Measurements from ENCODE around the gene ZNF439. TPM values are rescaled to one million over a fixed set of nuclear protein-coding genes. Genes with fewer than 3 reads are reported as not detected.
A peak's percentile ranks its signal among the peaks of the same experiment; 100 is the strongest.
"Not testable (repeated sequence)": the region's sequence is repeated elsewhere in the genome, so short reads cannot be mapped to it uniquely, and the experiment has no call there.

Gene ZNF439
- total RNA-seq, 1 donor from 2014 or later, result 4.8 TPM

GRCh38 chr19:11879687-11880266 is 31.3 kb downstream of the ZNF439 start:
- H3K27me3 ChIP-seq (ENCODE audit: low read depth); H3K36me3 ChIP-seq; DNase-seq; H3K9me3 ChIP-seq (replicated peaks); H3K4me1 ChIP-seq; H3K4me3 ChIP-seq; H3K27ac ChIP-seq (replicated peaks): not testable (repeated sequence)
- intact Hi-C loops (cut with micrococcal nuclease), result loop anchor here (10.0 kb wide), 1 partner anchor 115 kb away; no protein-coding TSS in a partner anchor
- TF ChIP-seq, protein P1, sequence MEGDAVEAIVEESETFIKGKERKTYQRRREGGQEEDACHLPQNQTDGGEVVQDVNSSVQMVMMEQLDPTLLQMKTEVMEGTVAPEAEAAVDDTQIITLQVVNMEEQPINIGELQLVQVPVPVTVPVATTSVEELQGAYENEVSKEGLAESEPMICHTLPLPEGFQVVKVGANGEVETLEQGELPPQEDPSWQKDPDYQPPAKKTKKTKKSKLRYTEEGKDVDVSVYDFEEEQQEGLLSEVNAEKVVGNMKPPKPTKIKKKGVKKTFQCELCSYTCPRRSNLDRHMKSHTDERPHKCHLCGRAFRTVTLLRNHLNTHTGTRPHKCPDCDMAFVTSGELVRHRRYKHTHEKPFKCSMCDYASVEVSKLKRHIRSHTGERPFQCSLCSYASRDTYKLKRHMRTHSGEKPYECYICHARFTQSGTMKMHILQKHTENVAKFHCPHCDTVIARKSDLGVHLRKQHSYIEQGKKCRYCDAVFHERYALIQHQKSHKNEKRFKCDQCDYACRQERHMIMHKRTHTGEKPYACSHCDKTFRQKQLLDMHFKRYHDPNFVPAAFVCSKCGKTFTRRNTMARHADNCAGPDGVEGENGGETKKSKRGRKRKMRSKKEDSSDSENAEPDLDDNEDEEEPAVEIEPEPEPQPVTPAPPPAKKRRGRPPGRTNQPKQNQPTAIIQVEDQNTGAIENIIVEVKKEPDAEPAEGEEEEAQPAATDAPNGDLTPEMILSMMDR (IDR thresholded peaks at IDR 0.05; ENCODE audit: borderline replicate concordance), result peak; percentile 53

GRCh38 chr19:11880598-11880997 is 32.1 kb downstream of the ZNF439 start:
- Histone ChIP-seq H3K4me3 (no peak overlapping the region), H3K4me1 (no peaks in the 10 kb centered on the region), H3K27ac (replicated peaks) (no peak overlapping the region), H3K27me3 (ENCODE audit: low read depth) (no peaks in the 10 kb centered on the region), H3K36me3 (no peaks in the 10 kb centered on the region), H3K9me3 (replicated peaks) (no peaks in the 10 kb centered on the region)
- no peak for DNase-seq
- intact Hi-C loops (cut with micrococcal nuclease), result loop anchor here (10.0 kb wide), 1 partner anchor 114 kb away; no protein-coding TSS in a partner anchor
- TF ChIP-seq, protein P1 (IDR thresholded peaks at IDR 0.05; ENCODE audit: borderline replicate concordance), result no peak

- Histone ChIP-seq H3K4me3 (no peak overlapping the region), H3K27me3 (ENCODE audit: low read depth) (no peaks in the 10 kb centered on the region), H3K9me3 (replicated peaks) (no peaks in the 10 kb centered on the region), H3K36me3 (no peaks in the 10 kb centered on the region), H3K27ac (replicated peaks) (no peak overlapping the region), H3K4me1 (no peaks in the 10 kb centered on the region)
- intact Hi-C loops (cut with micrococcal nuclease), result loop anchor here (10.0 kb wide), 1 partner anchor 114 kb away; no protein-coding TSS in a partner anchor
- TF ChIP-seq, protein P1 (IDR thresholded peaks at IDR 0.05; ENCODE audit: borderline replicate concordance), result peak; percentile 81
- DNase-seq, result peak; percentile 20
These were observed 32.8 kb downstream of the ZNF439 start for GRCh38 chr19:11881151-11881800.

GRCh38 chr19:11882606-11883005 is 34.1 kb downstream of the ZNF439 start:
- Histone ChIP-seq H3K27me3 (ENCODE audit: low read depth) (no peaks in the 10 kb centered on the region), H3K9me3 (replicated peaks) (no peaks in the 10 kb centered on the region), H3K36me3 (no peaks in the 10 kb centered on the region), H3K4me1 (peaks cover 6% of the 10 kb centered on the region), H3K27ac (replicated peaks) (no peak overlapping the region), H3K4me3 (no peak overlapping the region)
- DNase-seq, result no peak
- TF ChIP-seq, protein P1 (IDR thresholded peaks at IDR 0.05; ENCODE audit: borderline replicate concordance), result no peak
- intact Hi-C loops (cut with micrococcal nuclease), result loop anchor here (10.0 kb wide), 1 partner anchor 112 kb away; no protein-coding TSS in a partner anchor

DNA sequence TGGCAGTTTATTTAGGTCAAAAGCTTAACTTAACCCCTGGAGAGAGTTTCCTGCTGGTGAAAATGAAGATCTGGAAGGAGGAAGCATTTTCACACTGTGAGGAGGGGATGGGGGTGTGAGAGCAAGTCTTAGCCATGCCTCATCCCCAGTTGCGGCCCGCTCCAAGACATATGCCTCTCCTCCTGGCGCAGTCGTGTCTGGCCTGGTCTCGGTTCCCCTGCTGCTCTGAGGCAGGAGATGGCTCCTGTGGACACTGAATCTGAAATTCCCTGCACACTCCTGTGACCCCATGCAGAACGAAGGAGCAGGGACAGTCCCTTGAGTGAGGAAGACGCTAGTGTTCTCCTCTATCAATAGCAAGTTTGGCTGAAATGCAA is 38.7 kb downstream of the ZNF439 start:
- H3K27me3 ChIP-seq (ENCODE audit: low read depth), result no peaks in the 10 kb centered on the region
- no peaks in the 10 kb centered on the region for H3K9me3 ChIP-seq (replicated peaks)
- no peak for DNase-seq
- no peaks in the 10 kb centered on the region for H3K36me3 ChIP-seq
- intact Hi-C loops (cut with micrococcal nuclease), result loop anchor here (10.0 kb wide), 1 partner anchor 108 kb away; no protein-coding TSS in a partner anchor
- peaks cover 19% of the 10 kb centered on the region for H3K4me1 ChIP-seq
- H3K27ac ChIP-seq (replicated peaks), result peak overlapping the region; percentile 90
- H3K4me3 ChIP-seq, result peak overlapping the region; percentile 87
- TF ChIP-seq, protein P1 (IDR thresholded peaks at IDR 0.05; ENCODE audit: borderline replicate concordance), result no peak

Measured in left ventricle myocardium inferior (tissue), 1 donor.